K562 (cell line): Measurements from ENCODE around the gene SH3BP5. TPM values are rescaled to one million over a fixed set of nuclear protein-coding genes. Genes with fewer than 3 reads are reported as not detected.
A peak's percentile ranks its signal among the peaks of the same experiment; 100 is the strongest.

Experiments
- ATAC-seq: fragments of 200-7000 bp; cut with Tn5 transposase; 3 replicates; pipeline ENCODE4 v1.9.1; 2020; ENCODE audit warnings: moderate library complexity
- BruUV-seq: library from RNA; stranded (reverse); fragments of 400-500 nt; replicated peaks from 2 replicates; lab custom pipeline; 2021; lab: Mats Ljungman, UMichigan
- CTCF ChIA-PET: fragments of 300-600 bp; formaldehyde crosslinking; extraction: SDS; loops from one replicate; lab custom pipeline; 2021; ENCODE audit warnings: low intra/inter-chr PET ratio; lab: Yijun Ruan, JAX
- POLR2A ChIA-PET: fragments of 300-600, 350-650 bp; sonication (Branson Sonifier 250); formaldehyde crosslinking; extraction: SDS; loops from one replicate; lab custom pipeline; 2021; ENCODE audit warnings: antibody characterized with exemption, inconsistent platforms; lab: Yijun Ruan, JAX
- DNase-seq, 4 experiments: peaks; one replicate each; pipeline versions ENCODE4 v3.0.0 to v3.0.0-alpha.2; 2011 to 2018; ENCODE audit warnings: low spot score in 3 of 4, mixed read lengths in 3 of 4; ENCODE audit errors: extremely low read depth in 1 of 4
- FAIRE-seq: peaks from 2 replicates; lab custom pipeline; 2011; peaks lifted over from hg19 to GRCh38; lab: Jason Lieb, UNC
- H2AFZ ChIP-seq: 2 replicates; pipeline ENCODE4 v1.6.0; 2011; ENCODE audit warnings: low read depth, low read length, control low read depth, inconsistent platforms
- H3K27ac ChIP-seq: fragments of 200-600 bp; 3 replicates; pipeline ENCODE4 v1.8.0; 2011; ENCODE audit warnings: low read depth, mild to moderate bottlenecking, control low read depth, inconsistent platforms, low read length, moderate library complexity, mixed read lengths; ENCODE audit errors: extremely low read depth
- H3K27me3 ChIP-seq, 2 experiments: fragments of 300-600 bp in 1 of 2; 2 replicates in 1 of 2; 3 replicates in 1 of 2; pipeline versions ENCODE4 v1.6.0 to v1.8.0; 2011; ENCODE audit warnings: inconsistent platforms in 2 of 2, low read length in 2 of 2, mild to moderate bottlenecking in 1 of 2, mixed read lengths in 1 of 2, moderate library complexity in 1 of 2; ENCODE audit not compliant: control insufficient read depth in 2 of 2, insufficient read depth in 2 of 2
- H3K36me3 ChIP-seq: fragments of 300-600 bp; 3 replicates; pipeline ENCODE4 v1.8.0; 2011; ENCODE audit warnings: mild to moderate bottlenecking, low read length, inconsistent platforms; ENCODE audit not compliant: control insufficient read depth, insufficient read depth
- H3K4me1 ChIP-seq, 2 experiments: fragments of 200-600 bp in 1 of 2; replicated peaks in 1 of 2; 2 replicates in 1 of 2; 3 replicates in 1 of 2; pipeline versions ENCODE4 v1.5.1 to v1.8.0; 2011; ENCODE audit warnings: inconsistent platforms in 2 of 2, low read length in 2 of 2, mild to moderate bottlenecking in 1 of 2, mixed read lengths in 1 of 2, moderate library complexity in 1 of 2; ENCODE audit not compliant: control insufficient read depth in 2 of 2, insufficient read depth in 2 of 2
- H3K4me2 ChIP-seq: 2 replicates; pipeline ENCODE4 v1.6.1; 2011; ENCODE audit warnings: low read length, control low read depth, inconsistent platforms, mixed read lengths; ENCODE audit not compliant: insufficient read depth
- H3K4me3 ChIP-seq: fragments of 200-600 bp; sonication (generic), shearing (Covaris generic); 2 replicates; pipeline ENCODE4 v1.5.1; 2016; ENCODE audit warnings: control low read depth, inconsistent platforms
- H3K79me2 ChIP-seq: fragments of 200-600 bp; 3 replicates; pipeline ENCODE4 v1.8.0; 2011; ENCODE audit warnings: low read length, inconsistent platforms; ENCODE audit not compliant: control insufficient read depth, insufficient read depth
- H3K9ac ChIP-seq, 2 experiments: 2 replicates each; pipeline versions ENCODE4 v1.6.0 to v1.6.1; 2011; ENCODE audit warnings: low read depth in 2 of 2, low read length in 2 of 2, control low read depth in 1 of 2, inconsistent platforms in 1 of 2, mild to moderate bottlenecking in 1 of 2, mixed read lengths in 1 of 2; ENCODE audit not compliant: insufficient read depth in 1 of 2
- H3K9me1 ChIP-seq: one replicate; pipeline ENCODE4 v1.6.0; 2011; ENCODE audit warnings: inconsistent platforms, mild to moderate bottlenecking, low read length, moderate library complexity; ENCODE audit not compliant: control insufficient read depth, insufficient read depth
- H3K9me3 ChIP-seq: replicated peaks from 2 replicates; pipeline ENCODE4 v1.5.1; 2011; ENCODE audit warnings: low read depth, low read length, inconsistent platforms; ENCODE audit not compliant: control insufficient read depth, insufficient read depth
- H4K20me1 ChIP-seq: replicated peaks from 2 replicates; pipeline ENCODE4 v1.6.1; 2011; ENCODE audit warnings: low read length, inconsistent platforms, mixed read lengths; ENCODE audit not compliant: control insufficient read depth, insufficient read depth
- CTCFL ChIP-seq: IDR thresholded peaks from 2 replicates; pipeline ENCODE4 v1.6.1; 2011; ENCODE audit warnings: borderline replicate concordance, low read depth, mild to moderate bottlenecking, moderate library complexity, low read length; ENCODE audit not compliant: insufficient read depth, poor library complexity, severe bottlenecking
- EWSR1 ChIP-seq: fragments of 450-650 bp; IDR thresholded peaks from 2 replicates; pipeline ENCODE4 v1.6.1; 2018; ENCODE audit warnings: borderline replicate concordance, mild to moderate bottlenecking, low read depth, moderate library complexity; ENCODE audit not compliant: partially characterized antibody
- MEIS2 ChIP-seq: fragments of 450-650 bp; IDR thresholded peaks from 2 replicates; pipeline ENCODE4 v1.6.1; 2014; ENCODE audit warnings: mild to moderate bottlenecking; ENCODE audit not compliant: partially characterized antibody
- MIER1 ChIP-seq: fragments of 450-650 bp; IDR thresholded peaks from 2 replicates; pipeline ENCODE4 v1.6.1; 2016; ENCODE audit warnings: antibody characterized with exemption, mild to moderate bottlenecking, low read depth
- NRF1 ChIP-seq, 2 experiments: fragments of 450-650 bp; IDR thresholded peaks in 1 of 2; conservative IDR thresholded peaks in 1 of 2; 2 replicates each; pipeline ENCODE4 v1.6.1; 2014; ENCODE audit warnings: mild to moderate bottlenecking in 2 of 2
- PTBP1 ChIP-seq: fragments of 200-400 bp; formaldehyde crosslinking; IDR thresholded peaks from 2 replicates; pipeline ENCODE4 v1.6.1; 2017; ENCODE audit warnings: low read depth, low read length
- RFX1 ChIP-seq: fragments of 450-650 bp; IDR thresholded peaks from 2 replicates; pipeline ENCODE4 v1.6.1; 2016; ENCODE audit warnings: mild to moderate bottlenecking, moderate library complexity
- TARDBP ChIP-seq: fragments of 450-650 bp; IDR thresholded peaks from 2 replicates; pipeline ENCODE4 v1.6.1; 2016
- USF2 ChIP-seq: sonication (generic); formaldehyde crosslinking; IDR thresholded peaks from 2 replicates; pipeline ENCODE4 v1.5.0; 2020; ENCODE audit warnings: missing genetic modification reagents
- ZNF316 ChIP-seq: fragments of 450-650 bp; IDR thresholded peaks from 2 replicates; pipeline ENCODE4 v1.6.1; 2016
- WGBS: fragments of 100-300 bp; shearing (Covaris generic); methylation state at CpG from one replicate; pipeline ENCODE4 v1.1.6; 2016; ENCODE audit warnings: low coverage, mixed read lengths; ENCODE audit not compliant: insufficient coverage; ENCODE audit errors: missing lambda C conversion rate; 5-methylcytosine and 5-hydroxymethylcytosine counted together
- in situ Hi-C: fragments of 300-500 bp; cut with MboI; formaldehyde crosslinking; loops from 4 replicates; pipeline ENCODE4 v1.15.0; 2018; ENCODE audit warnings: inconsistent platforms, mixed read lengths
- intact Hi-C: fragments of 100-400 bp; cut with micrococcal nuclease; formaldehyde crosslinking; loops from 2 replicates; pipeline ENCODE4 v1.14.2; 2022
- polyA plus RNA-seq, 8 experiments: library from polyadenylated mRNA; depleted of rRNA in 4 of 8; stranded (reverse) in 5 of 8; unstranded in 3 of 8; fragments of >200 nt; fragmentation: Nextera tagmentation in 2 of 8; fragmentation: Illumina TruSeq in 1 of 8; extraction: Ambion mirVana in 2 of 8; extraction: Trizol in 1 of 8; gene quantifications; 2 replicates each; pipeline versions ENCODE4 v1.2.1 to v1.2.3, GENCODE V29; 2011 to 2014; ENCODE audit warnings: inconsistent platforms in 1 of 8, missing spikeins in 1 of 8
- total RNA-seq, 7 experiments: library from RNA; depleted of rRNA in 6 of 7; stranded (reverse); fragments of >200 nt in 6 of 7; fragmentation: Illumina TruSeq in 2 of 7; extraction: Trizol in 2 of 7; gene quantifications; 2 replicates each; pipeline versions ENCODE4 v1.2.1 to v1.2.3, GENCODE V29; 2011 to 2021; ENCODE audit warnings: low replicate concordance in 1 of 7

SH3BP5 gene
- total and polyA plus RNA-seq, 9 of the 15 experiments (the other 6 are each of a cell fraction or from before 2014, with no cell fraction given) = 2.9 to 29.0 (median 14.9) TPM

- POLR2A ChIA-PET = interaction anchor here (1.0 kb wide), 1 partner anchor 9 kb away, joined by 4 read pairs; no protein-coding TSS in a partner anchor
- Histone ChIP-seq H2AFZ (no peak overlapping the region), H3K9me3 (no peaks in the 10 kb centered on the region), H3K4me2 (no peak overlapping the region), H3K79me2 (no peaks in the 10 kb centered on the region), H3K36me3 (no peaks in the 10 kb centered on the region), H3K27me3 (no peaks in the 10 kb centered on the region), H3K9ac (no peak overlapping the region), H4K20me1 (no peaks in the 10 kb centered on the region), H3K27ac (no peak overlapping the region), H3K4me1 (peaks cover 15 to 19% of the 10 kb centered on the region in 2 experiments), H3K4me3 (no peak overlapping the region), H3K9me1 (no peaks in the 10 kb centered on the region)
- in situ Hi-C loops = no loop called here
- ATAC-seq (no peak), FAIRE-seq (no peak), DNase-seq (no peak)
- TF ChIP-seq ZNF316 (0 out of 2 replicates have a peak, but pooled peaks have one; percentile 14), MEIS2 (peak; percentile 9), NRF1 (conservative IDR thresholded peaks at IDR 0.05 in 1 of 2, IDR thresholded peaks at IDR 0.05 in 1 of 2) (no peak), EWSR1 (no peak)
- intact Hi-C loops = no loop called here
- BruUV-seq = no TSS peak
- WGBS = 68% methylated on average over 1 of the region's 1 CpG
- CTCF ChIA-PET = no interaction called here
Observed at GRCh38 chr3:15342945-15343344, 10.6 kb upstream of the SH3BP5 start.

GRCh38 chr3:15342246-15342645 is 9.9 kb upstream of the SH3BP5 start:
- Histone ChIP-seq H3K9ac (no peak overlapping the region), H3K36me3 (no peaks in the 10 kb centered on the region), H3K9me3 (no peaks in the 10 kb centered on the region), H4K20me1 (no peaks in the 10 kb centered on the region), H3K4me3 (no peak overlapping the region), H2AFZ (peak overlapping the region; percentile 70), H3K9me1 (no peaks in the 10 kb centered on the region), H3K27ac (no peak overlapping the region), H3K4me2 (no peak overlapping the region), H3K4me1 (peaks cover 11 to 14% of the 10 kb centered on the region in 2 experiments), H3K79me2 (no peaks in the 10 kb centered on the region), H3K27me3 (no peaks in the 10 kb centered on the region)
- intact Hi-C loops = no loop called here
- DNase-seq (no peak), FAIRE-seq (no peak), ATAC-seq (no peak)
- in situ Hi-C loops = no loop called here
- ChIA-PET CTCF (no interaction called here), POLR2A (interaction anchor here (0.8 kb wide), 1 partner anchor 12 kb away, joined by 3 read pairs; no protein-coding TSS in a partner anchor)
- no TSS peak for BruUV-seq
- 14% methylated on average over 3 of the region's 3 CpGs for WGBS
- TF ChIP-seq PTBP1 (no peak), CTCFL (no peak), USF2 (CRISPR knock-in tag) (no peak), RFX1 (no peak), MIER1 (0 out of 2 replicates have a peak, but pooled peaks have one; percentile 46), TARDBP (no peak)
